Left lung (tissue), 10 donors: ENCODE results near the gene TTC4. TPM values are rescaled to one million over a fixed set of nuclear protein-coding genes. Genes with fewer than 3 reads are reported as not detected.

ENCODE experiments used
- ATAC-seq: fragments of 200-7000 bp; cut with Tn5 transposase; one replicate; pipeline ENCODE4 v1.9.1; 2020; ENCODE audit warnings: moderate library complexity
- DNase-seq, 4 donors: peaks; one replicate each; pipeline ENCODE4 v3.0.0-alpha.2; 2013 to 2020
- H3K27ac ChIP-seq, 2 donors: fragments of 200-600 bp; sonication (generic) in 1 of 2; one replicate each; pipeline versions ENCODE4 v1.5.0 to v1.8.0; 2020 to 2021
- H3K27me3 ChIP-seq, 2 donors: fragments of 200-600 bp; sonication (generic) in 1 of 2; one replicate each; pipeline versions ENCODE4 v1.5.0 to v1.8.0; 2020 to 2021
- H3K36me3 ChIP-seq, 2 donors: fragments of 200-600 bp; sonication (generic) in 1 of 2; one replicate each; pipeline versions ENCODE4 v1.5.0 to v1.8.0; 2020 to 2021
- H3K4me1 ChIP-seq, 2 donors: fragments of 200-600 bp; one replicate each; pipeline ENCODE4 v1.8.0; 2021
- H3K4me3 ChIP-seq, 2 donors: fragments of 200-600 bp; sonication (generic) in 1 of 2; one replicate each; pipeline versions ENCODE4 v1.5.0 to v1.8.0; 2020 to 2021; ENCODE audit warnings: mild to moderate bottlenecking in 1 of 2
- H3K9me3 ChIP-seq, 2 donors: fragments of 200-600 bp; sonication (generic) in 1 of 2; one replicate each; pipeline versions ENCODE4 v1.5.0 to v1.8.0; 2020 to 2021
- intact Hi-C, 2 donors: fragments of 100-400 bp; cut with DNase I; formaldehyde crosslinking; loops; one replicate each; pipeline versions ENCODE4 v1.11.2 to v1.14.2; 2022
- polyA plus RNA-seq, 6 donors: library from polyadenylated mRNA; unstranded; fragments of 120-200 nt; gene quantifications; one replicate each; pipeline ENCODE4 v1.2.1, GENCODE V29; 2013; ENCODE audit not compliant: insufficient read length in 6 of 6
- total RNA-seq, 2 donors: library from RNA; stranded (reverse); fragmentation: NEBNext Ultra II Directional; extraction: Animal tissue kit (Norgen Biotek cat#: 25700); gene quantifications; one replicate each; pipeline ENCODE4 v1.2.1, GENCODE V29; 2021
- TF ChIP-seq, protein P1 (sequence below), 2 donors: fragments of 200-600 bp; sonication (generic) in 1 of 2; IDR thresholded peaks; one replicate each; pipeline versions ENCODE4 v1.5.0 to v1.8.0; 2021; ENCODE audit warnings: antibody characterized with exemption in 2 of 2
- donor health status: DM: no; HTN: yes; CAD: no.
- donor health status: DM: no; HTN: no; CAD: no.

The TTC4 gene
- total and polyA plus RNA-seq, 8 donors, result 15.0 to 36.7 (median 34.8) TPM

DNA sequence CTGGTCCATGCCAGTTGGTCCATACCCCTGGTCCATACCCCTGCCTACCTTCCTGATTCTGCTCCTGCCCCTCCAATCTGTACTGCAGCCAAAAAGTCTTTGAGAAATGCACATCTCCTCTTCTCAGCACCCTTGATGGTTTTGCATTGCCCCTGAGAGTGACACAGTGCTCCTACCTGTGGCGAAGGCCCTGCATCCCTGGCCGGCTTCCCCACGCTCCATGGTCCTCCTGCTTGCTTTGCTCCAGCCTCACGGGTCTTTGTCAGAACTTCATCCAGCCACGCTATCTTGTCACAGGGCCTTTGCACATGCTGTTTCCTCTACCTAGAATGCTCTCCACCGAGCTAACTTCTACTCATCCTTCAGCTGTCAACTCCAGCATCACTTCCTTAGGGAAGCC is 32.2 kb upstream of the TTC4 start:
- Histone ChIP-seq H3K27ac (no peak overlapping the region), H3K27me3 (no peaks in the 10 kb centered on the region), H3K36me3 (no peaks in the 10 kb centered on the region), H3K4me1 (no peaks in the 10 kb centered on the region), H3K4me3 (no peak overlapping the region), H3K9me3 (no peaks in the 10 kb centered on the region)
- TF ChIP-seq, protein P1, sequence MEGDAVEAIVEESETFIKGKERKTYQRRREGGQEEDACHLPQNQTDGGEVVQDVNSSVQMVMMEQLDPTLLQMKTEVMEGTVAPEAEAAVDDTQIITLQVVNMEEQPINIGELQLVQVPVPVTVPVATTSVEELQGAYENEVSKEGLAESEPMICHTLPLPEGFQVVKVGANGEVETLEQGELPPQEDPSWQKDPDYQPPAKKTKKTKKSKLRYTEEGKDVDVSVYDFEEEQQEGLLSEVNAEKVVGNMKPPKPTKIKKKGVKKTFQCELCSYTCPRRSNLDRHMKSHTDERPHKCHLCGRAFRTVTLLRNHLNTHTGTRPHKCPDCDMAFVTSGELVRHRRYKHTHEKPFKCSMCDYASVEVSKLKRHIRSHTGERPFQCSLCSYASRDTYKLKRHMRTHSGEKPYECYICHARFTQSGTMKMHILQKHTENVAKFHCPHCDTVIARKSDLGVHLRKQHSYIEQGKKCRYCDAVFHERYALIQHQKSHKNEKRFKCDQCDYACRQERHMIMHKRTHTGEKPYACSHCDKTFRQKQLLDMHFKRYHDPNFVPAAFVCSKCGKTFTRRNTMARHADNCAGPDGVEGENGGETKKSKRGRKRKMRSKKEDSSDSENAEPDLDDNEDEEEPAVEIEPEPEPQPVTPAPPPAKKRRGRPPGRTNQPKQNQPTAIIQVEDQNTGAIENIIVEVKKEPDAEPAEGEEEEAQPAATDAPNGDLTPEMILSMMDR (IDR thresholded peaks at IDR 0.05), result no peak
- DNase-seq (no peak), ATAC-seq (no peak)
- intact Hi-C loops, result no loop called here

DNA sequence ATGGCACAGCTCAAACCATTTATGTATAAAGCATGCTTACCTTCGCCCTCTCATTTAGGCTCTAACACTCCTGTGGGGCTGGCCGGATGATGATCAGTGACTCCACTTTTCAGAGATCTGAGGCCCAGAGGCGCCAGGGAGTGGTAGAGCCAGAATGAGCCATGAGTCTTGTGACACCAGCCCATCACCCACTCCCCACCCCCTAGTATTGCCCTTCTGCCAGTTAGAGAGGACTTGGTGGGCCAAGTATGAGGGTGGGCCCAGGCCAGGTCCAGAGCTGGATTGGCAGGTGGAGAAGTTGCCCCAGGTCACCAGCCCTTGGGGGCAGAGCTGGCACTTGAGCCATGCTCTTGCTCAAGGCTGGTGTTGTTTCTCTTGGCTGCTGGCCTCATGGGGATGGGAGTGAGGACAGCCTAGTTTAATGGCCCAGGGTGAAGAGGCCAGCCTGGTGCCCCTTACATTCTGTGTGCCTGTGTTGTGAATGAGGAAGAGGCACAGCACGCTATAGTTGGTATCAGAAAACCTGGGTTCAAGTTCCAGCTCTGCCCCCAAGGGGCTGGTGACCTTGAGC is 30.2 kb upstream of the TTC4 start:
- Histone ChIP-seq H3K9me3 (no peaks in the 10 kb centered on the region), H3K27me3 (no peaks in the 10 kb centered on the region), H3K4me1 (no peaks in the 10 kb centered on the region), H3K36me3 (no peaks in the 10 kb centered on the region), H3K4me3 (no peak overlapping the region), H3K27ac (no peak overlapping the region)
- DNase-seq, result no peak
- intact Hi-C loops, result no loop called here
- ATAC-seq, result no peak
- TF ChIP-seq, protein P1 (IDR thresholded peaks at IDR 0.05), result no peak

DNA sequence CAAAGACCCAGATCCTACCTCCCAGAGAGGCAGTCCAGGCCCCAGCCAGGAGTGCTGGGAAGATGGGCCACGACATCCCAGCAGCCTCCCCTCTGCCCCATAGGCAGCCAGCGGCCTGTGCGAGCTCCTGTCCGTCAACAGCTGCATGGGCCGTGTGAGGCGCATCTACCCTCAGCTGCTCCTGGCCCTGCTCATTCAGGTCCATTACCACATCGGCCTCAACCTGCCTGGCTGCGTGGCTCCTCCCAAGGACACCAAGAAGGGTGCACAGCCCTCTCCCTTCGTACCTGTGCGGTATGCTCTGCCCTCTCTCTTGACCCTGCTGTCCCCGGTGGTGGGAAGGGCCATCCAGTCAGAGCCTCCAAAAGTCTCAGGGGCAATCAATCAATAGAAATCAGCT is 29.5 kb upstream of the TTC4 start:
- H3K4me3 ChIP-seq, result no peak overlapping the region
- no peaks in the 10 kb centered on the region for H3K36me3 ChIP-seq
- no peaks in the 10 kb centered on the region for H3K4me1 ChIP-seq
- intact Hi-C loops, result no loop called here
- no peak for ATAC-seq
- no peaks in the 10 kb centered on the region for H3K27me3 ChIP-seq
- TF ChIP-seq, protein P1 (IDR thresholded peaks at IDR 0.05), result no peak
- no peak overlapping the region for H3K27ac ChIP-seq
- no peaks in the 10 kb centered on the region for H3K9me3 ChIP-seq
- no peak for DNase-seq

DNA sequence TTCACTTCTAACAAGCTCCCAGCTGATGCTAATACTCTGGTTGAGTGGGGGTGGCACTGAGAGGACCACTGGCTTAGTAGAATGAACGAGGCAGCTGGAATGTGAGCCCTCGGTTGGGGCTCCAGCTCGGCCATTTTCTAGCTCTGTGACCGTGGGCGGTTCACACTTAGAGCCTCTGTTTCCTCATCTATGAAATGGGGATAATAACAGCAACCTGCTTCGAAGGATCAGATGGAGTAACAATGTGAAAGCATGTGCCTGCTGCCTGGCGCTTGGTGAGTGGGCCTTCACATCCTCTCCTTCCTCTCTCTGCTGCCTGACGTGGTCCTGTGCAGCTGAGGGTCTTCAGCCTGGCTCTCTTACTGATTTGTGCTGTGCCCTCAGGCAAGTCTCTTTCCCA is 20.9 kb upstream of the TTC4 start:
- Histone ChIP-seq H3K36me3 (no peaks in the 10 kb centered on the region), H3K4me3 (no peak overlapping the region), H3K9me3 (no peaks in the 10 kb centered on the region), H3K27ac (no peak overlapping the region), H3K4me1 (no peaks in the 10 kb centered on the region), H3K27me3 (no peaks in the 10 kb centered on the region)
- intact Hi-C loops, result no loop called here
- DNase-seq, result no peak
- ATAC-seq, result no peak
- TF ChIP-seq, protein P1 (IDR thresholded peaks at IDR 0.05), result no peak

DNA sequence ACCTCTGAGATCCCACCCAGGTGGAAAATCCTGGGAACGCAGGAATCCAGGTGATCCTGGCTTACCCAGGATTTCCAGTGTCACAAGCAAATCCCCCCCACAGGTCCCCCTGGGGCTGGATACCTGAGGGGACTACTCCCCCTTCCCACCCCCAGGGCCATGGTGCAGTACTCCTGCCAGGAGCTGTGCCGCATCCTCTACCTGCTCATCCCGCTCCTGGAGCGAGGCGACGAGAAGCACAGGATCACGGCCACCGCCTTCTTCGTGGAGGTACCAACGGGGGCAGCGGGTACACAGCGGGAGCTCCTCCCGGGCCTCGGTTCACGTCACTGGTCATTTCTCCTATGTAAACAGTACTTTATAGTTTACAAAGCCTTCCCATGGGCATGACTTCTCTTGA is 20.4 kb upstream of the TTC4 start:
- no peak for DNase-seq
- no peaks in the 10 kb centered on the region for H3K4me1 ChIP-seq
- H3K27ac ChIP-seq, result no peak overlapping the region
- no peaks in the 10 kb centered on the region for H3K9me3 ChIP-seq
- no peak for ATAC-seq
- intact Hi-C loops, result no loop called here
- no peak overlapping the region for H3K4me3 ChIP-seq
- H3K27me3 ChIP-seq, result no peaks in the 10 kb centered on the region
- TF ChIP-seq, protein P1 (IDR thresholded peaks at IDR 0.05), result no peak
- no peaks in the 10 kb centered on the region for H3K36me3 ChIP-seq
